GM19468 (cell line): ENCODE measurements around the gene LTBR.

Source experiments
- ATAC-seq: cut with Tn5 transposase; IDR thresholded peaks from one replicate; pipeline ENCODE4 v1.9.1; 2021; ENCODE audit warnings: mild to moderate bottlenecking, moderate library complexity, moderate number of reproducible peaks; ENCODE audit not compliant: unreplicated experiment; ENCODE audit errors: extremely low read depth

The LTBR gene

DNA sequence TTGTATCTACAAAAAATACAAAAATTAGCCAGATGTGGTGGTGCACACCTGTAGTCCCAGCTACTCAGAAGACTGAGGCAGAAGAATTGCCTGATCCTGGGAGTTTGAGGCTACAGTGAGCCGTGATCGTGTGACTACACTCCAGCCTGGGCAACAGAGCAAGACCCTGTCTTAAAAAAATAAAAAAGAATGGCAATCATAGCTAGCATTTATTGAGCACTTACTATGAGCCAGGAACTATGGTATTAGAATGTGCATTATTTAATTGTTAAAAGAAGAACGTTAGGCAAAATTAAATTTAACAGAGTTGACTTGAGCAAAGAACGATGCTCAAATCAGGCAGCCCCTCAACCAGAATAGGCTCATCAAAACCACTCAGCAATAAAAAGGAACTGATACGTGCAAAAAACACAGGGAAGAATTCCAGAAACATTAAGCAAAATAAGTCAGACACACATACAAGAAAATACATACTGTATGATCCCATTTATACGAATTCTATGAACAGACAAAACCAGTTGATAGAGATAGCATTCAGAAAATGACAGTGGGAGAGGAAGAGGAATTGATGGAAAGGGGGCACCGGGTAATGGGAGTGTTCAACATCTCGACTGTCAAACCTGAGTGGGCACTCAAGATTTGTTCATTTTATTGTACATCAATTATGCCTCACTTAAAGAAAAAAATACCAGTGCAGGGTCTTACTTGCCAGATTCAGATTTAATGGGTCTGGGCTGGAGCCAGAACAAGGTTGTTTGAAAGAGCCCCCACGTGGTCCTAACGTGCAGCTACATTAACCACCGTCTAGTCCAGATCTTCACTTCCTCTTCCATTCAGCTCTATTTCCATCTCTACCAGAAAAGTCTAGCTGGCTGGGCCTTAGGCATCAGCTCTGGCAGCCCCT, 16.6 kb upstream of the LTBR start:
- ATAC-seq: no peak

DNA sequence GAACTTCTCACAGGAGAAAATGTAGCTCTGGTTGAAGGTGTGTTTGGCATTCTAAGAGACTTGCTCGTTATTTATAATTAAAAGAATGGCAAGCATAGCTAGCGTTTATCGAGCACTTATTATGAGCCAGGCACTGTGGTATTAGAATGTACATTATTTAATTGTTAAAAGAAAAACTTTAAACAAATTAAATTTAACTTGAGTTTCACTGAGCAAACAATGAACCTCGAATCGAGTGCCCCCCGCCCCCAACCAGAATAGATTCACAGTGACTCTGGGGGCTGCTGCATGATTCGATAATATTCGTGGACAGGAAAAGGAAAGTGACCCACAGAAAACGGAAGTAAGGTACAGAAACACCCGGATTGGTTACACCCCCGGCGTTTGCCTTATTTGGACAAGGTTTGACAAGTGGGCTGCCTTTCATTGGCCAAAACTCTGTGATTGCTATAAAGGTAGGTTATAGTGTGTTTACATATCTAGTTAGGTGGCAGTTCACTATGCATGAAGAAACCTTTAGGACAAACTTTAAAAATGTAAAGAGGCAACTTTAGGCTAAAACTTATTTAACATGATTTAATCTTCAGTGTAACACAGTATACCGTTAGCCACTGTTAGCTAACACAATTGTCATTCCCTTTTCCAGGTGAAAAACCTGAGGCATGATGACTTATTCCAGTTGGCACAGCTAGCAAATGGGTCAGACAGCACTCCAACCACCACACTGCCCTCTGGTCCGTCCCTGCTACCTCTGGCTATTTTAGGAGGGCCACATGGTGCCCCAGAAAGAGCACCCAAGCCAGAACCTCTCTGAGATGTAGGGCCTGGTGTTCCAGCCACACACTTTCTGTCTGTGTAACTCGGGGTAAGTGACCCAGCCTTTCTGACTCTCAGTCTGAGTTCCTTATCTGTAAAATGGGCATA, 15.7 kb upstream of the LTBR start:
- no peak for ATAC-seq

DNA sequence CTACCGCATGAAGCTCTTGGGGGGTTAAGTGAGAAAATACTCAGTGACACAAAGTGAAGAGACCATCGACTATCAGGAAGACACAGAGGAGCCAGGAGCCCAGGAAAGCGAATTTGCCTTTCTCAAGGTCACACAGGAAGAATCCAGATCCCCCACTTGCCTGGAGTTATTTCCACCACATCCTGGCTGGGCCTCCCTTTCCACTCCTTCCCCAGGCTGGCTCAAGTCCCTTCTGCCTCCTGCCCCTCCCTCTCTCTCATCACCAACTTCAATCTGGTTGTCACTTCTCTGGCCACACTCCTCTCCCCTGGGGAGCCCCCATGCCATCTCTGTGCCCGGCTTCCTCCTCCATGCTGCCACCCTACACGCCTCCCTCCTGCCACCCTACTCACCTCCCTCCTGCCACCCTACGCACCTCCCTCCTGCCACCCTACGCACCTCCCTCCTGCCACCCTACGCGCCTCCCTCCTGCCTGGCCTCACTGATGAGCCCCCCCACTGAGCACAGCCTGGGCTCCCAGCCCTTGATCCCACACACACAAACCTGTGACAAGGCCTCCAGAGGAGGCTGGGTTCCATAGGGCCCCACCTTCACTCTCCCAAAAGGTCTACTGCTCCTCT, 14.9 kb upstream of the LTBR start:
- ATAC-seq: no peak

DNA sequence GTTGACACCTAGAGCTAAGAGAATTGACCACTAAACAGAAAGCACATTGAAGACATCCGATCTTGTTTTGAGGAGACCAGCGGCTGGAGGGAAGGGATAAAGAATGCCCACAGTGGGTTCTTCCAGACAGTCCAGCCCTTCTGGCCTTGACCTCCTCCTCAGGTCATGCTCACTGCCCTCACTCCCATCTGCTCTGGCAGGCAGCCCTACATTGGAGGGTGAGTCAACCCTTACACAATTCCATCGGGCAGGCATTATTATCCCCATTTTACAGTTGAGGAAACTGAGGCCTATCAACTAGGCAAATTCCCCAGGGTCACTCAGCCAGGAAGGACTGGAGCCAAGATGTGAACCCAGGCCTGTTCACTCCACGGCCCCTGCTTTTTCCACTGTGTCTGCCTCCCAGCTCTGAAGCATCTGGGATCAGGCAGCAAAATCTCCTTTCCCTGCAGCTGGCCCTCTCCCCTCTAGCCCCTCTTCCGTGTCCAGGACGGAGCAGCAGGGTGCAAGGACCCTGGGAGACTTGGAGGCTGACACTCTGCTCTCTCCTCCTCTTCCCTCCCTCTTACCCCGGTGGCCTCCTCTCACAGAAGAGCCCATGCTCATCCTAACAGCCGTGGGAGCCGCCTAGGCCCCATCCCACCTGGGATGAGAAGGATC, 13.9 kb upstream of the LTBR start:
- ATAC-seq: no peak

DNA sequence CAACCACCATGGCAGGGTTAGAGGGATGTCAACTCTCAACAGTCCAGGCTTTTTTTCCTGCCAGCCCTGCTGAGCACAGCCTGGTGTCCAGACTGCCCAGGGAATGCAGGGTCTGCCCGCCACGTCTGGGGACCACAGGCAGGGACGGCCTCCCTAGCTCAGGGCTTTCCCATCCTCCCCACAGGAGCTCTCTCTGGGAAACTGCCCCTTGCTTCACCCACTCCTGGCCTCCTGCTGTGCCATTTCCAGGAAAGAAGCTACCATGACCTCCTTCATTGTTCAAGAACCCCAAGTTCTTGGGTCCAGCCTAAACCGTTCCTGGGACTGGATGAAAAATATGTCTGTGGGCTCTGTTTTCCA, 13.4 kb upstream of the LTBR start:
- no peak for ATAC-seq

DNA sequence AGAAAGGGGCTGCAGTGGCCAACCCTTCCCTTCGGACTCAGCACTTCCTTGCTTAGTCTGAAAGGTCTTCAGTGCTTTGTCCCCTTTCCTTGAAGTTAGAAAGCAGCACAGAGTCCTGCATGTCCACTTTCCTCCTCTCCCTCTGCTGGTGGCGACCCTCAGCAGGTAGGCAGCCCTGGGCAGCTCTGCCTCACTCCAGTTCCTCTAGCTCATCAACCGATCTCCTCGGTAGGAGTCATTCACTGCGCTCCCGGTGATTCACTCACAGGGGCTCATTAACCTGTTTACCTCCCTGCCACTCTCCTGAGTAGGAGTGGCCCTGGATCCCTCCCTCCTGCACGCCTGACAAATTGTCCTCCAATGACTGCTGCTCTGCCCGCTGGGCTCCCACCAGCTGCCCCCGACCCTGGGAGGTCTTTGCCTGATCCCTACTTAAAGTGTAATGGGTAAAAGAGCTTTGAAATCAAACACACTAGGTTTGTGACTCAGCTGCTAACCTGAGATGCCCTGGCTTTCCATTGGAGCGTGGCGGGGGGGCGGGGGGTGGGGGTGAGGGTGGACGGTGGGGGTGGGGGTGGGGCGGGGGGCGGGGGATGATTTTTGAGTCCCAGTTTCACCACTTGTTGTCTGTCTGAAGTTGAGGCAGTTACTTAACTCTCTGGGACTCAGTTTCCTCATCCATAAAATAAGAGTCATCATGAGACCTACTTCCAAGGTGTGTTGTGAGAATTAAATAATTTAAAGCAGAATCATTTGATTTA, 12.8 kb upstream of the LTBR start:
- ATAC-seq: no peak

DNA sequence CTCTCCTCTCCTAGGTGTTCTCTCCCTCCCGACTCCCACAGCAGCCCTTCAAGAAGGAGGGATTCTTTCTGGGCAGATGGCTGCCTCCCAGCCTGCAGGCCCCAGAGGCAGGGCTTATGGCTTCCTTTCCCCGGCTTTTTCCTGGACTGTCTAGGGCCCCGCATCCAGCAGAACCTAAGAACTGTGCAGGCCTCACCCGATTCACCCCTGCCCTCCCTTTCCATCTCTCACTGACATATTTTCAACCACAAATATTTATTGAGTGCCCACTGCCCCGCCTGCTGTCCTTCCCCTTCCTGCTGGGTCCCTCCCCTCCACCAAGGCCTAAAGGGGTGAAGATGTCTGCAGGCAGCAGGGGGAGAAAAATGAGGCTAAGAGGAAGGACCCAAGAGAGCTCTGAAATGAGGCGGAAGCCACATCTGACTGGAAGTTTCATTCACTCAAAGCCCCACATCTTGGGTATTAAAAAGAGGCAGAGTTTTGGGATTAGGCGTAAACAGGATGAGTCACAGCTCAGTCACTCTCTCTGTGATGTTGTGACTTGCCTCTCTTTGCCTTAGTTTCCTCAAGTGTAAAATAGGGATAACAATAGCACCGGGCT, 11.5 kb upstream of the LTBR start:
- ATAC-seq: no peak

DNA sequence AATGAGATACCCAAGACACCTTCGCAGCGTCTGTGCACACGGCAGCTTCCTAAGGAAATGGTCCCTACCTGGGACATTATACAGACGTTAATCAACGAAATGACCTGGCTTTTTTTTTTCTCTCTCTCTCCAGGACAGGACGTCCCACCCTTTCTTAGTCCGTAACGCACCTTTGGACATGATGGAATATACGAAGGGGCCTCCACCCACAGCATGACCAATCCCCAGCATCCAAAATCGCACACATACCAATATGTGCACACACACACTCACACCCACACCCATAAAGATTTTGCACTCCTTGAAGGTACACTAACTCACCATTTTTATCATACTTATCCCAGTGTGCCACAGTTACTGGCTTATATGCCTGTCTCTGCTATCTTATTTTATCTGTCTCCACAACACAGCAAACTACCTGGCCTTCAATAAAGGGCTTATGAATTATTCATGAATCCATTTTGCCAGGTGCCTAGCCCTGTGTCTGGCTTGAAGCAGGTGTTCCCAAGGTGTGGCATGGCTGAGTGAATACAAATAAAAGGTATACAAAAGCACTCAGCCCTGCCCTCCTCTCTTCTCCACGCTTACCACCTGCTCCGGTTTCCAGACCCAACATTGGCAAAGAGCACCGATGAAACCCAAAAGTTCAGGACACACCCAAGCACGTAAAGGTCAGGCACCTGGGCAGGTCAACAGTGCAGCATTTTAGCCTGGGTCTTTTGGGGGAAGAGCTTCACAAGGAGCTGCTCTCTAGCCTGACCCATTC, 10.8 kb upstream of the LTBR start:
- no peak for ATAC-seq

DNA sequence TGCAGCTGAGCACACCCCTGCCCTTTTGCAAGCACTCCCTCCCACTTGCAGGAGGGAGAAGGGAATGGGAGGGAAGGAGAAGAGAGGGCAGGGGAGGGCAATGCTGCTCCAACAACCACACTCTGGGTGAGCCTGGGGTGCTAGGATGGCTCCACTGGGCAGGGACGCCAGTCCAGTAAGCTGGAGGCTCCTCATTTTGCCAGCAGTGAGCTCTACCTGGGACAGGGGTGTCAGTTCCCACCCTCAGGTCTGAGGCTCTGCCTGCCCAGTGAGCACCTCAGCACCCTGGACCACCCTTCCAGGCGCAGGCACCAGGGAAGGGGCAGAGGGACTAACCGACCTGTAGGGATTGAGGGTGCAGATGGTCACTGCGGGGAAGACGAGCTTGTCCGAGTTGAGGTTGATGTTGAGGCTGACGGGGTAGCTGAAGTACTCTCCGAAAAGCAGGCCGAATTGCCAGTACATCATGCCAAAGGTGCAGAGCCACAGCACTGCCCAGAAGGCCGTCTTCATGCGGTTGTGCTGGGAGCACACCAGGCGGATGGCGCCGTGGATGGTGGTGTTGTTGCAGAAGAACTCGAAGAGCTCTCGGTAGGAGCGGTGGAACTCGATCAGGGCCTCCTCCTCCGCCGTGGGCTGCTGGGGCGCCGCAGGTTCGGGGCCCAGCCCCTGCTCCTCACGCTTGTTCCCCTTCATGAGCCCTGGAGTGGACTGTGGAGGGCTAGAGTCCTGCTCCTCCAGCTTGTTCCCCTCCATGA, 9.8 kb upstream of the LTBR start:
- ATAC-seq: no peak

DNA sequence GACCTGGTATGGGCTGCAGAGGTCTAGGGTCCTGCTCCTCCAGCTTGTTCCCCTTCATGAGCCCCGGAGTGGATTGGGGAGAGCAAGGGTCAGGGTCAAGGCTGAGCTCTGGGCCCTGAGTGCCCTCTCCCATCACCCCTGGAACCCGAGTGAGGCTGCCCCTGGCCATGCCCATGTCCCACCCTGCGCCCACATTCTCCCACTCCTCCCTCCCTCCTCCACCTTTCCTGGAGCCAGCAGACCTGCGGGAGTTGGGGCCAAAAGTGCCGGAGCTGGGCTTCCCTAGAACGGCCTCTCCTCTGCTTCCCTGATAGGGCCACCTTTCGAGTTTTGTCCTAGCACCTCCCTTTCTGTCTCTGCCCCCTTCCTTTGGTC, 9.2 kb upstream of the LTBR start:
- no peak for ATAC-seq

DNA sequence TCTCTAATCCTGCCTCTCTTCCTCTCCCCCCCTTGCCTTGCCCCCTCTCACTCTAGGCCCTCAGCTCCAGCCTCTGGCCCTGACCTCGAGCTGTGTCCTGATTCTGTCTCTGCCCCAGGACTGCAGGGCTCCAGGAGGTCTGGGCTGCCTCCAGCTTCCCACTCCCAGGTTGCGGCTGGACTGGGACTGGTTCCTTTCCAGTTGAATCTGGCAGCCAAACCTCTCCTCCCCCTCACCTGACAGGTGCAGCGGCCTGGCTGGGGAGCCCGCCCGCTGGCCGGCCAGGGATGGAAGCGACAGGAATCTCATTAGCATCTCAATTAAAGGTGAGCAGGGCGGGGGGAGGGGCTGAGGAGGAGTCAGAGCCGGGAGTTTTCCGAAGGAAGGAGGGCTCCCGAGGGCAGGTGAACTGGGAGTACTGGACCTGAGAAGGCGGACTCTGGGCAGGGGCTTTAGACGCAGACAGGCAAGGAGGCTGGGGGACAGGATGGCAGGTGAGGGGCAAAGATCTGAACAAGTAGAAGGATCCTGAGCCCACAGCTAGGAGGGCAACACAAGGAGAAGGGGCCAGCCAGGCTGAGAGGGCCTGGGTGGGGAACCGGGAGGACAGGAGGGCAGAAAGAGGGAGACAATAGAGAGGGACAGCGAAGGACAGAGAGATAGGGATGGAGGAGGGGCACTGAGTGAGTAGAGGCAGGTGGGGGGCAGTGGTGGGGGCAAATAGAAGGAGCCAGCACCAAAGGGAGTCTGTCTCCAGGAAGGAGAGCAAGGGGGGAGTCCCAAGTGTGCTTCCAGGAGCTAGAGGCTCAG, 8.5 kb upstream of the LTBR start, which contains the start of gene SCNN1A:
Gene SCNN1A (minus strand): TSS at position 295 of the 810 bp plus-strand sequence. CDS start 780 bp downstream, outside the sequence.
- no peak for ATAC-seq

DNA sequence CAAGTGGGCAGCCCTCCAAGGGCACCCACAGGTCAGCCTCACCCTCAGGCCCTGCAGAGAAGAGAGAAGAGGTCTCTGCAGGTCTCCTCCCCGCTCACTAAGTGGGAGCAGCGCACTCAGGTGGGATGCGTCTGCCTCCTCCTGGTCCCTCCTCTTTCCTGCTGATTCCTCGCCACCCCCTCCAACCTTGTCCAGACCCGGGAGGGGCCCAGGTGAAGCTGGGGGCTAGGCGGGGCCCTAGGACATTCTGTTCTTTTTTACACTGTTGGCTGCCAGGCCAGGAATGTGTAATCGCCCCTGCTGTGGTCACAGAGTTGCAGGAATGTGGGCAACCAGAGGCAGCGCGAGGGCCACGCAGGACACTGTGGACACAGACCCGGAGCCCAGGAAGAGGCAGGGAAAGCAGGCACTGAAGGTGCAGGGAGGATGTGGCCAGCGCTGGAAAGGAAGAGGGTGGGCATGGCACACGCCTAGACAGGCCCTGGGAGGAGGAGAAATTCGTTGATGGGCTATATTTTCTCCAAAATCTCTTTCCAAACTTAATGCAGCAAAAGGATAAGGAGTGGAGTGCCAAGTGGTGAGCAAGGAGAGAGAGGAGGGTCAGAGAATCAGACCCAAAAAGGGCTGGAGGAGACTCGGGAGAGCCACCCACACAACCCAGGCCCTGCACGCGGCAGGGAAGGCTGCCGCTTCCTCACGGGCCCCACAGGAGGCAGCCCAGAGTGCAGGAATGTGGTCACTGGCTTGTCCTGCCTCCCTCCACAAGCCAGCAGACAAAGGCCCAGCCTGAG, 7.7 kb upstream of the LTBR start:
- ATAC-seq: no peak

DNA sequence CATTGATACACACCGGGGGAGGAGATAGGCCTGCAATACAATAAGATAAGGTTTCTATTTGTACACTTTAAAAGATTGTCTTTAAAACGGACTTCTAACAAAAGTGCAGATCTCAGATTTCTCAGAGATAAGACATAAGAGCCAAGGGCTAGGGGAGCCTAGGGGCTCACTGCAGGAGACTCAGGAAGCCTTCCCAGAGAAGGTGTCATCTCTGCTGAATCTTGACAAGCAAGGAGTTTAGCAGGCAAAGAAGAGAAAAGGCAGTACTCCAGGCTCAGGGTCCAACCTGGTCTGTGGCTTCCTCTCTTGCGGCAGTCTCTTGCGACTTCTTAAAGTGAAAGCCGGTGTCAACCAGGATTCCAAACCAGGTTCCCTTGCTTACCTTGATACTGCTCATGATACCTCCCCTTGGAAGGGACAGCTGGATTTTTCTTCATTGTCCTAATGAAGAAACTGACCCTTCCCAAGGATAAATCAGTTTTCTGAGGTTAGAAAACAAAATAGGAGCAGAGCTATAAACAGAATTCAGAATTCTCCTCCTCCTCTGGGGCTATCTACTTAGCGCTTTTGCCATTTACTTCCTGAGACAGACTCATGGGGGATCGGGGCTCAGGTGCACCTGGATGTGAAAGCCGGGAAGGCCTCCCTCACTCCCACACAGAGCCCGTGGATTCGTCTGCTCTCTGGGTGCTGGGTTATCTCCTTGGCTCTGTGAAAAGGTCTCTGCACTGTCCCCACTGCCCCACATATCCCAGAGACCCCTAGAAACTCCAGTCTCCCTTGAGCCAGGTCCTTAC, 6.9 kb upstream of the LTBR start:
- no peak for ATAC-seq

DNA sequence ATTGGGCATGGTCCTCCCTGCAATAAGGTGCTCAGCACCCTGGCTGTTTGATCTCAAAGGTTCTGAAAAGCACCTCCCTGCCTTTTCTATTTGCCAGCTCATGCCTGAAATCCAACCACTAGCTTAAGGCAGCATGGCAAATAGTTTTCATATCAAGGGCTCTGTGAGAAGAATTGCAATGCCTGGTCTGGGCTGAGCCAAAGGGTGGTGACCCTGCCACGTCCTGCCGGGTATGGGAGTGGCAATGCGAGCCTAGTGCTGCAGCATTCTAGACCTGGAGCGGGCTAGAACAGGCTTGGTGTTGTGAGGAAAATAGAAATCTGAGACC, 6.3 kb upstream of the LTBR start:
- ATAC-seq: no peak

DNA sequence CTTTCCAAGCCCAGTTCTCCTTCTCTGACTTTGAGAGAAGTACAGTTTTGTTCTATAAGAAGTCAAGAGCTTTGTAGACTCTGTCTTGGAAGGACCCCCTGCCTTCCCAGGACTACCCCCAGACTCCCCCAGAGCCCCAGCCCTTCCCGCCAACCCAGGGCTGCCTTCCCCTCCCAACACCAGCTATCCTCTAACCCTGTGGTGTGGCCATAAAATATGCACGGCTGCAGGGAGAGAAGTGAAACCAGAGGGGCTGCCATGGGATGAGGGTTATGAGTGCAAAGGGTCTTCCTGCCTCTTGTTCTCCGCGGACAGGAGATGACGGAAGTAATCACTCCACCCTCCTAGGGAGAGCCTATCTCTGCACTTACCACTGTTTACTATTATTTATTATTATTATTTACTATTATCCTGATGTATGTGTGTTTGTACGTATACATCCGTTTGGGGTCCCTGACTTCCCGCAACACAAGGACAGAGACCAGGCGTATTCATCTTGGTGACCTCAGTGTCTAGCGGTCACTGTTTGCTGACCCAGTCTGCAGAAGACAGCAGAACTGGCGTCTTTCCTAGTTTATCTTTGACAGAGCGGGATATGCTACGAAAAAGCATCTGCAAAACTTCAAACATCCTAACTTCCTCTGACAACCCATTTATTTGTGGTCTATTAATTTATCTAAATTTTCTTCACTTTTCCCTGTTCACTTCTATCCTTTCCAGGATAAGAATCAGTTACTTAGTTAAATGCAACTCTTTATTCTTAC, 5.1 kb upstream of the LTBR start:
- no peak for ATAC-seq
